Gastrocnemius medialis (tissue), 4 donors: Measurements from ENCODE around the gene MTMR8.

Experiments used
- CTCF ChIP-seq, 5 experiments: fragments of 450-650 bp in 3 of 5; fragments of 200-600 bp in 2 of 5; sonication (generic) in 2 of 5; IDR thresholded peaks in 4 of 5; conservative IDR thresholded peaks in 1 of 5; 1 replicate in 4 of 5; 2 replicates in 1 of 5; pipeline ENCODE4 v1.5.1; 2016 to 2019; ENCODE audit warnings: antibody characterized with exemption in 5 of 5, mild to moderate bottlenecking in 3 of 5, moderate library complexity in 3 of 5
- POLR2A ChIP-seq, 2 donors: fragments of 450-650 bp; IDR thresholded peaks; one replicate each; pipeline ENCODE4 v1.6.1; 2017; ENCODE audit warnings: antibody characterized with exemption in 2 of 2, mild to moderate bottlenecking in 2 of 2, moderate library complexity in 2 of 2

- TF ChIP-seq CTCF (IDR thresholded peaks at IDR 0.05 in 4 of 5, conservative IDR thresholded peaks at IDR 0.05 in 1 of 5) (no peak), POLR2A (IDR thresholded peaks at IDR 0.05) (no peak)
These were observed 44.3 kb upstream of the MTMR8 start for GRCh38 chrX:64439551-64439950.
